Osteocyte (in vitro differentiated cells): ENCODE measurements around the gene CRB3. TPM values are rescaled to one million over a fixed set of nuclear protein-coding genes. Genes with fewer than 3 reads are reported as not detected.

ENCODE experiments used
- DNase-seq: peaks from one replicate; pipeline ENCODE4 v3.0.0; 2021; ENCODE audit warnings: mixed read lengths; ENCODE audit not compliant: unreplicated experiment; ENCODE audit errors: extremely low spot score
- H3K27ac Mint-ChIP-seq: one replicate; pipeline ENCODE4 v1.8.0; 2021; ENCODE audit warnings: mild to moderate bottlenecking, mixed read lengths; ENCODE audit not compliant: unreplicated experiment
- H3K27me3 Mint-ChIP-seq: one replicate; pipeline ENCODE4 v1.8.0; 2021; ENCODE audit warnings: mixed read lengths; ENCODE audit not compliant: unreplicated experiment
- H3K36me3 Mint-ChIP-seq: one replicate; pipeline ENCODE4 v1.8.0; 2021; ENCODE audit warnings: mixed read lengths; ENCODE audit not compliant: unreplicated experiment
- H3K4me1 Mint-ChIP-seq: one replicate; pipeline ENCODE4 v1.8.0; 2021; ENCODE audit warnings: mixed read lengths; ENCODE audit not compliant: unreplicated experiment
- H3K4me3 Mint-ChIP-seq: one replicate; pipeline ENCODE4 v1.8.0; 2021; ENCODE audit warnings: mild to moderate bottlenecking, moderate library complexity, mixed read lengths; ENCODE audit not compliant: unreplicated experiment
- H3K9me3 Mint-ChIP-seq: one replicate; pipeline ENCODE4 v1.8.0; 2021; ENCODE audit warnings: mixed read lengths; ENCODE audit not compliant: unreplicated experiment
- microRNA-seq: library from miRNA; unstranded; fragments of <30 nt; microRNA quantifications from one replicate; pipeline ENCODE4 v1.1.0, GENCODE V29; 2020; ENCODE audit not compliant: unreplicated experiment
- total RNA-seq: library from RNA; stranded (reverse); gene quantifications from 2 replicates; pipeline ENCODE4 v1.2.1, GENCODE V29; 2021
- TF ChIP-seq, protein P1 (sequence below): fragments of 200-600 bp; sonication (generic); IDR thresholded peaks from 2 replicates; pipeline ENCODE4 v1.5.0; 2021; ENCODE audit warnings: antibody characterized with exemption, mild to moderate bottlenecking, moderate library complexity

Gene CRB3
- total RNA-seq, 1 donor from 2014 or later: not detected

DNA sequence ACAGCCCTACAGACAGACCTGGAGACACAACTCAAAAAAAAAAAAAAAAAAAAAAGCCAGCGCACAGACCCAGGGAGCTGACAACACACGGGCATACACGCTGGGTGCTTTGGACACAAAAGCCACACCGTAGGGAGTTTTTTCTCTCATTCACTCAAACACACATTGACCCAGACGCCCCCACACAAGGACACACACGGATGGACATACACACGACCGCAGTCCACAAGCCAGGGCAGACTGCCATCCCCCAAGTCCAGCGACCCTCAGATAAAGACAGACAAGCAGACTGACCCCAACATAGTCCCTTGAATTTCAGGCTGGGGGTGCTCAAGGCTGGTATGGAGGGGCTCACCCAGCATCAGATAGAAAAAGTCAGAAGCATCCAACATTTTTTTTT lies 50.0 kb downstream of the CRB3 start:
- TF ChIP-seq, protein P1, sequence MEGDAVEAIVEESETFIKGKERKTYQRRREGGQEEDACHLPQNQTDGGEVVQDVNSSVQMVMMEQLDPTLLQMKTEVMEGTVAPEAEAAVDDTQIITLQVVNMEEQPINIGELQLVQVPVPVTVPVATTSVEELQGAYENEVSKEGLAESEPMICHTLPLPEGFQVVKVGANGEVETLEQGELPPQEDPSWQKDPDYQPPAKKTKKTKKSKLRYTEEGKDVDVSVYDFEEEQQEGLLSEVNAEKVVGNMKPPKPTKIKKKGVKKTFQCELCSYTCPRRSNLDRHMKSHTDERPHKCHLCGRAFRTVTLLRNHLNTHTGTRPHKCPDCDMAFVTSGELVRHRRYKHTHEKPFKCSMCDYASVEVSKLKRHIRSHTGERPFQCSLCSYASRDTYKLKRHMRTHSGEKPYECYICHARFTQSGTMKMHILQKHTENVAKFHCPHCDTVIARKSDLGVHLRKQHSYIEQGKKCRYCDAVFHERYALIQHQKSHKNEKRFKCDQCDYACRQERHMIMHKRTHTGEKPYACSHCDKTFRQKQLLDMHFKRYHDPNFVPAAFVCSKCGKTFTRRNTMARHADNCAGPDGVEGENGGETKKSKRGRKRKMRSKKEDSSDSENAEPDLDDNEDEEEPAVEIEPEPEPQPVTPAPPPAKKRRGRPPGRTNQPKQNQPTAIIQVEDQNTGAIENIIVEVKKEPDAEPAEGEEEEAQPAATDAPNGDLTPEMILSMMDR: no peak
- no peak for DNase-seq
- no peaks in the 10 kb centered on the region for H3K9me3 Mint-ChIP-seq
- H3K36me3 Mint-ChIP-seq: no peaks in the 10 kb centered on the region
- H3K4me3 Mint-ChIP-seq: no peak overlapping the region
- H3K27me3 Mint-ChIP-seq: no peaks in the 10 kb centered on the region
- no peak overlapping the region for H3K27ac Mint-ChIP-seq
- peaks cover 17% of the 10 kb centered on the region for H3K4me1 Mint-ChIP-seq

DNA sequence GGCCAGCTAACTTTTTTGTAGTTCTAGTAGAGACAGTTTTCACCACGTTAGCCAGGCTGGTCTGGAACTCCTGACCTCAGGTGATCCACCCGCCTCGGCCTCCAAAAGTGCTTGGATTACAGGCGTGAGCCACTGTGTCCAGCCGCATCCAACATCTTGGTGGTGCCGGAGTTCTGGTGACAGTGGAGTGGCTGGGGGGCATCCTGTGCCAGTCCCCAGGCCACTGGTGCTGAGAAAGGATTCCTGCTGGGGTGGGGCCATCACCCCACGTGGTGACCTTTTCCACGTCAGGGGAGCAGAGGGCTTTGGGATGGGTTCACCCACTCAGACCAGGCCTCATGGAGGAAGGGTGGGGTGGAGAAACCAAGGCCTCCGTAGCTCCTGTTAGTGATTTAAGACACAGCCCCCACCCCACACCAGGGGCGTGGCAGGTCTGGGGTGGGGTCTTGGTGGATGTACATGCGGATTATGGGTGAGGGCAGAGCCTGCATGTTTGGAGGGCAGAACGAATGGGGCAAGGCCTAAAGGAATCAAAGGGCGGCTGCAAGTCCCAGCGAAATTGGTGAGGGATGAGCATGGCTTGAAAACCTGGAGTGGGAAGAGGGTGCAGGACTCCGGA lies 51.0 kb downstream of the CRB3 start:
- Mint-ChIP-seq H3K27me3 (no peaks in the 10 kb centered on the region), H3K36me3 (no peaks in the 10 kb centered on the region), H3K9me3 (no peaks in the 10 kb centered on the region), H3K4me1 (peaks cover 17% of the 10 kb centered on the region), H3K27ac (no peak overlapping the region), H3K4me3 (no peak overlapping the region)
- TF ChIP-seq, protein P1: no peak
- no peak for DNase-seq

DNA sequence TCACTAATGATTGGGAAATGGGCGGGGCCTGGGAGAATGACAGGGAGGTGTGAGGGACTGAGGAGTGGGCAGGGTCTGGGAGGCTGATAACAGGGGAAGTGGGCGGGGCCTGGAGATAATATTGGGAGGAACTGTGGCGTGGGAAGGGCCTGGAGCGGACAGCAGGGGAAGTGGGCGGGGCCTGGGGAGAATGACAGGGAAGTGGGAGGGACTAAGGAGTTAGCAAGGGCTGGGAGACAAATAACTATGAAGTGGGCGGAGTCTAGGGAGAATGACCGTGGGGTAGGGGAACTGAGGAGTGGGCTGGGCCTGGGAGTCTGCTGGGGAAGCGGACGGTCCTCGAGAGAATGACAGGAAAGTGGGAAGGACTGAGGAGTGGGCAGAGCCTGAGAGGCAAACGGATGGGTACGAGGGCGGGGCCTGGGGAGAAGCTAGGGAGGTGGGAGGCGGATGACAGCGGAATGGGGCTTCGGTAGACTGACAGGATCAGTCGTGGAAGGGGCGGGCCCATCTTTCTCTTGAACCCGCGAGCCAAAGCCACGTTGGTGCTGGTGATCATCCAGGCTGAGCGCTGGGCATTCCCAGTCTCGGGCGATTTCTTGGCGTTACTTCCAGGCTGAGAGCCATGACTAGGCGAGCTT lies 52.1 kb downstream of the CRB3 start:
- peak; percentile 90 for DNase-seq
- H3K4me3 Mint-ChIP-seq: peak overlapping the region; percentile 98
- no peaks in the 10 kb centered on the region for H3K27me3 Mint-ChIP-seq
- no peaks in the 10 kb centered on the region for H3K9me3 Mint-ChIP-seq
- H3K27ac Mint-ChIP-seq: peak overlapping the region; percentile 95
- H3K4me1 Mint-ChIP-seq: peaks cover 17% of the 10 kb centered on the region
- H3K36me3 Mint-ChIP-seq: no peaks in the 10 kb centered on the region
- TF ChIP-seq, protein P1: no peak

Small RNAs within 50 kb of the gene (microRNA-seq; reads per million reads assigned to microRNA genes)
- 33.4 reads per million, percentile 39 among the genes with 10 or more reads in this experiment for gene MIR3940

Other genes starting within 250 kb of the CRB3 start
- 65.8 and 68.8 TPM in 2 replicates for gene MLLT1, start 184.3 kb upstream of the CRB3 start, total RNA-seq
- not detected in 2 replicates for gene ACER1, start 130.7 kb upstream of the CRB3 start, total RNA-seq
- gene CLPP, start 102.7 kb upstream of the CRB3 start, total RNA-seq: 77.6 and 79.6 TPM in 2 replicates
- gene ALKBH7, start 91.5 kb upstream of the CRB3 start, total RNA-seq: 63.0 TPM in 2 replicates
- gene PSPN, start 88.3 kb upstream of the CRB3 start, total RNA-seq: 3.2 and 3.5 TPM in 2 replicates
- 62.0 and 65.8 TPM in 2 replicates for gene GTF2F1, start 71.1 kb upstream of the CRB3 start, total RNA-seq
- gene KHSRP, start 39.5 kb upstream of the CRB3 start, total RNA-seq: 240 and 241 TPM in 2 replicates
- 0.27 TPM in 1 of 2 replicates, not detected in the other for gene SLC25A41, start 30.5 kb upstream of the CRB3 start, total RNA-seq
- gene SLC25A23, start 4.5 kb upstream of the CRB3 start, total RNA-seq: 50.8 and 51.6 TPM in 2 replicates
- not detected in 2 replicates for gene DENND1C, start 17.5 kb downstream of the CRB3 start, total RNA-seq
- not detected in 2 replicates for gene TUBB4A, start 38.0 kb downstream of the CRB3 start, total RNA-seq
- 1.4 and 1.5 TPM in 2 replicates for gene TNFSF9, start 66.8 kb downstream of the CRB3 start, total RNA-seq
- gene CD70, start 126.9 kb downstream of the CRB3 start, total RNA-seq: 0.42 and 0.54 TPM in 2 replicates
- not detected in 2 replicates for gene TNFSF14, start 205.9 kb downstream of the CRB3 start, total RNA-seq